ENCODE data around the gene ENPP6. TPM values are rescaled to one million over a fixed set of nuclear protein-coding genes. Genes with fewer than 3 reads are reported as not detected.

The ENPP6 gene
- total and polyA plus RNA-seq, 2 donors (not counting 3 experiments of a cell fraction or from before 2014, with no cell fraction given): not detected

DNA sequence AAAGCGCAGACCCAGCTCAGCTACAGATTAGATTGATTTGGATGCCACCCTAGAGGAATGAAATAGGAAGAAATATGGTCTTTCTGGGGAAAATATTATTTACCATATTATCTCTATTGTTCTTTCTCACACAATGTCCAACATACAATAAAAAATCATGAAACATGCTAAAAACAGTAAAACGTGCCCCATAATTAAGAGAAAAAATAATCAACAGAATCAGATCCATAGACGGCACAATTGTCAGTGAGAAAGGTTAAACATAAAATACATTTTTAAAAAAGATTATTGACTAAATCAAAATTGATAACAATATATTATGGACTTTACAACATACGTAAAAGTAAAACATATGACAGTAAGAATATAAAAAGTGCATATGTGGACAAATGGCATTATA lies 90.9 kb downstream of the ENPP6 start:
- Histone ChIP-seq H3K27ac (ENCODE audit: insufficient read depth, low read depth, low read length) (no peak overlapping the region), H3K4me1 (ENCODE audit: control insufficient read depth, extremely low read depth, insufficient read depth, low read length) (no peaks in the 10 kb centered on the region), H4K20me1 (replicated peaks; ENCODE audit: control insufficient read depth, extremely low read depth, insufficient read depth, low read length) (no peaks in the 10 kb centered on the region), H3K36me3 (ENCODE audit: control insufficient read depth in 2 of 2, extremely low read depth in 1 of 2, insufficient read depth in 2 of 2, low read length in 2 of 2) (no peaks in the 10 kb centered on the region), H3K79me2 (ENCODE audit: control insufficient read depth, insufficient read depth, low read length) (no peaks in the 10 kb centered on the region), H3K27me3 (ENCODE audit: control insufficient read depth in 2 of 2, insufficient read depth in 2 of 2, low read length in 2 of 2) (no peaks in the 10 kb centered on the region), H2AFZ (ENCODE audit: low read depth, low read length) (no peak overlapping the region), H3K9me1 (replicated peaks; ENCODE audit: control insufficient read depth, extremely low read depth, insufficient read depth, low read length) (no peaks in the 10 kb centered on the region), H3K9ac (replicated peaks; ENCODE audit: extremely low read depth, insufficient read depth, low read length) (no peak overlapping the region), H3K9me3 (replicated peaks; ENCODE audit: control insufficient read depth, insufficient read depth, low read length) (no peaks in the 10 kb centered on the region), H3K4me3 (replicated peaks in 1 of 3; ENCODE audit: insufficient read depth in 1 of 3, low read depth in 1 of 3, low read length in 3 of 3) (no peak overlapping the region), H3K4me2 (ENCODE audit: insufficient read depth, low read length) (no peak overlapping the region)
- dilution Hi-C loops (cut with MboI; ENCODE audit: extremely low pct_ligation_motif_present, low sequenced_read_pairs) (no loop called here), intact Hi-C loops (cut with micrococcal nuclease) (no loop called here)
- DNase-seq (ENCODE audit: low read depth, low spot score) (no peak), FAIRE-seq (no peak)
- no TSS peak for BruUV-seq (replicated peaks)
- POLR2A ChIA-PET: no interaction called here
- no peak for TF ChIP-seq JUN (IDR thresholded peaks at IDR 0.05; ENCODE audit: borderline replicate concordance, insufficient read depth, insufficient read length, low read depth)
- TF ChIP-seq, protein P1, sequence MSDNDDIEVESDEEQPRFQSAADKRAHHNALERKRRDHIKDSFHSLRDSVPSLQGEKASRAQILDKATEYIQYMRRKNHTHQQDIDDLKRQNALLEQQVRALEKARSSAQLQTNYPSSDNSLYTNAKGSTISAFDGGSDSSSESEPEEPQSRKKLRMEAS (IDR thresholded peaks at IDR 0.05; ENCODE audit: insufficient read depth, insufficient read length): no peak
- TF ChIP-seq MYC (IDR thresholded peaks at IDR 0.05; ENCODE audit: low read depth, low read length): no peak
- CTCF ChIA-PET: no interaction called here

DNA sequence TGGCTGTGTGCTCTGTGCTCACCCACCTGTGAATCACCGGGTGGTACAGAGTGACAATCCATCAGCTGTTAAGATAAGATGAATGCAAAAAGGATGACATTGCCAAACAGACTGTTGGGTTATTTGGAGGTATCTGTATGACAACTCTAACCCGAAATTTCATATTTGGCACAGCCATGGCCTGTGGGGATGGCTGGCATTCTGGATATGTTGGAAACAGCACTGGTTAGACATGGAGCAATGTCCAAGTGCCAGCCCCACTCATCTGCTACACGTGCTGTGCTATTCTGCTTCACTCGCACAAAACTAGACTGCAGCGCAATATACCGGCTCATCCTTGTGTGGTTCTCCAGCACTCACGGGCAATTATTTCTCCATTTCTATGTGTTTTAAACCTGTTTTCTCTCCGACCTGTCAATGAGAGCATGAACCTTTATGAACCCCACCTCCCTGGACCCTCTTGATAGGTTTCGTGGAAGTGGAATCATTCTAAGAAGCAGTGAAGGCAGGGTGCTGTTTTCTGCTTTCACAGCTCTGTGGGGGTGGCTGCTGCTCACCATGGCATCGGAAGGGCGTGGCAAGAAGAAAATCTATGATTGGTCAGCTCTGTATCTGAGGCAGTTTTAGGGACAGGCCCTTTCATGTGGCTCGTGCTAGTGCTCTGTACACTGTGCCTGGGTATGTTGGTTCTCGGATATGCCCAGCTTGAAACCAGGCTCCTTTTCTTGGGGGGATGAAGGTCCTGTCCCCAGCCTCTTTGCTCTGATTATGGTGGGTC lies 94.9 kb downstream of the ENPP6 start:
- no peak for FAIRE-seq
- Histone ChIP-seq H3K4me2 (ENCODE audit: insufficient read depth, low read length) (no peak overlapping the region), H3K27ac (ENCODE audit: insufficient read depth, low read depth, low read length) (no peak overlapping the region), H3K4me3 (replicated peaks in 1 of 3; ENCODE audit: insufficient read depth in 1 of 3, low read depth in 1 of 3, low read length in 3 of 3) (no peak overlapping the region), H2AFZ (ENCODE audit: low read depth, low read length) (no peak overlapping the region), H3K9me3 (replicated peaks; ENCODE audit: control insufficient read depth, insufficient read depth, low read length) (no peaks in the 10 kb centered on the region), H3K36me3 (ENCODE audit: control insufficient read depth in 2 of 2, extremely low read depth in 1 of 2, insufficient read depth in 2 of 2, low read length in 2 of 2) (no peaks in the 10 kb centered on the region), H3K9me1 (replicated peaks; ENCODE audit: control insufficient read depth, extremely low read depth, insufficient read depth, low read length) (no peaks in the 10 kb centered on the region), H3K27me3 (ENCODE audit: control insufficient read depth in 2 of 2, insufficient read depth in 2 of 2, low read length in 2 of 2) (no peaks in the 10 kb centered on the region), H4K20me1 (replicated peaks; ENCODE audit: control insufficient read depth, extremely low read depth, insufficient read depth, low read length) (no peaks in the 10 kb centered on the region), H3K9ac (replicated peaks; ENCODE audit: extremely low read depth, insufficient read depth, low read length) (no peak overlapping the region), H3K4me1 (ENCODE audit: control insufficient read depth, extremely low read depth, insufficient read depth, low read length) (no peaks in the 10 kb centered on the region), H3K79me2 (ENCODE audit: control insufficient read depth, insufficient read depth, low read length) (no peaks in the 10 kb centered on the region)
- DNase-seq (ENCODE audit: low read depth, low spot score): no peak
- POLR2A ChIA-PET: no interaction called here
- CTCF ChIA-PET: no interaction called here
- dilution Hi-C loops (cut with MboI; ENCODE audit: extremely low pct_ligation_motif_present, low sequenced_read_pairs): no loop called here
- BruUV-seq (replicated peaks): no TSS peak
- TF ChIP-seq JUN (IDR thresholded peaks at IDR 0.05; ENCODE audit: borderline replicate concordance, insufficient read depth, insufficient read length, low read depth) (no peak), POLR2A (IDR thresholded peaks at IDR 0.05; ENCODE audit: low read depth, low read length) (no peak), GATA2 (IDR thresholded peaks at IDR 0.05; ENCODE audit: insufficient read depth, insufficient read length, low read depth, low read length) (no peak), EZH2 (IDR thresholded peaks at IDR 0.05; ENCODE audit: borderline replicate concordance, low read depth, low read length, severe bottlenecking) (no peak), POLR2AphosphoS5 (IDR thresholded peaks at IDR 0.05; ENCODE audit: insufficient read depth, low read depth, low read length) (no peak), FOS (IDR thresholded peaks at IDR 0.05; ENCODE audit: borderline replicate concordance, insufficient read depth, low read length) (no peak), MYC (IDR thresholded peaks at IDR 0.05; ENCODE audit: low read depth, low read length) (no peak)
- TF ChIP-seq, protein P1 (IDR thresholded peaks at IDR 0.05; ENCODE audit: insufficient read depth, insufficient read length): no peak
- TF ChIP-seq, protein P2, sequence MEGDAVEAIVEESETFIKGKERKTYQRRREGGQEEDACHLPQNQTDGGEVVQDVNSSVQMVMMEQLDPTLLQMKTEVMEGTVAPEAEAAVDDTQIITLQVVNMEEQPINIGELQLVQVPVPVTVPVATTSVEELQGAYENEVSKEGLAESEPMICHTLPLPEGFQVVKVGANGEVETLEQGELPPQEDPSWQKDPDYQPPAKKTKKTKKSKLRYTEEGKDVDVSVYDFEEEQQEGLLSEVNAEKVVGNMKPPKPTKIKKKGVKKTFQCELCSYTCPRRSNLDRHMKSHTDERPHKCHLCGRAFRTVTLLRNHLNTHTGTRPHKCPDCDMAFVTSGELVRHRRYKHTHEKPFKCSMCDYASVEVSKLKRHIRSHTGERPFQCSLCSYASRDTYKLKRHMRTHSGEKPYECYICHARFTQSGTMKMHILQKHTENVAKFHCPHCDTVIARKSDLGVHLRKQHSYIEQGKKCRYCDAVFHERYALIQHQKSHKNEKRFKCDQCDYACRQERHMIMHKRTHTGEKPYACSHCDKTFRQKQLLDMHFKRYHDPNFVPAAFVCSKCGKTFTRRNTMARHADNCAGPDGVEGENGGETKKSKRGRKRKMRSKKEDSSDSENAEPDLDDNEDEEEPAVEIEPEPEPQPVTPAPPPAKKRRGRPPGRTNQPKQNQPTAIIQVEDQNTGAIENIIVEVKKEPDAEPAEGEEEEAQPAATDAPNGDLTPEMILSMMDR (IDR thresholded peaks at IDR 0.05; ENCODE audit: extremely low read depth in 1 of 2, insufficient read depth in 1 of 2, low read depth in 1 of 2, low read length in 2 of 2): no peak
- intact Hi-C loops (cut with micrococcal nuclease): no loop called here

Measured in endothelial cell of umbilical vein (primary cell).